HG02623 (cell line): ENCODE results near the gene DTX3.
"Not testable (repeated sequence)": the region's sequence is repeated elsewhere in the genome, so short reads cannot be mapped to it uniquely, and the experiment has no call there.

ENCODE experiments used
- ATAC-seq: cut with Tn5 transposase; IDR thresholded peaks from one replicate; pipeline ENCODE4 v1.9.1; 2021; ENCODE audit warnings: moderate library complexity; ENCODE audit not compliant: unreplicated experiment

Gene DTX3

GRCh38 chr12:57604454-57604991, at the start of gene DTX3:
Gene DTX3 (plus strand): TSS chr12:57604824. CDS start chr12:57606518, 1,694 bp downstream.
- no peak for ATAC-seq

DNA sequence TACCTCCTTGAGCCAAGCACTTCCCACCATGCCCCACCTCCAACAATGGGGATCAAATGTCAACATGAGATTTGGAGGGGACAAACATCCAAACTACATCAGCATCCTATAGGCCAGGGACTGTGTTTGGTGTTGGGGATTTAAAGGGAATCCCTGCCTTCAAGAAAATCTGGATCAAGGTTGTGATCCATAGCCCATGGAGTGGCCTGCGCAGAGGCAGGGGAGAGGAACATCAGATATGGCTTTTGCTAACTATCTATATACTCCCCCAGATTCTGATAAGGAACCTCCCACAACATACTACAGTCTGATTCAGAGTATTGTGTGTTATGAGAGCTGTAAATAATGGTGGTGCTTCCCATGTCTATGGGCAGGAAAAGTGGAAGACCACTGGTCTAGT, 49.7 kb upstream of the DTX3 start:
- ATAC-seq, result no peak

DNA sequence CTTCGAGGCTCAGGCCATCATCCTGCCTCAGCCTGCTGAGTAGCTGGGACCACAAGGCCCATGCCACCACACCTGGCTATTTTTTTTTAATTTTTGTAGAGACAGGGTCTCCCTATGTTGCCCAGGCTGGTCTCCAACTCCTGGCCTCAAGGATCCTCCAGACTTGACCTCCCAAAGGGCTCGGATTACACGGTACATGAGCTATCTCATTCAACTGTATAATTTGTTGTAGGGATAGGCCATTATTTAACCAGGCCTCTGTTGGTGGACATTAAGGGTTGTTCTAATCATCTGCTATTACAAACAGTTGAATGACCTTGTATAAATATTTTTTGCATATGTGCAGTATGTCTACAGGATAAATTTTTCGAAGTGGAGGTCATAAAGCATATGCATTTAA, 45.8 kb upstream of the DTX3 start:
- no peak for ATAC-seq

GRCh38 chr12:57560516-57560915, 44.1 kb upstream of the DTX3 start:
- ATAC-seq, result no peak

- ATAC-seq, result not testable (repeated sequence)
These were observed 43.5 kb upstream of the DTX3 start for GRCh38 chr12:57561117-57561516.

DNA sequence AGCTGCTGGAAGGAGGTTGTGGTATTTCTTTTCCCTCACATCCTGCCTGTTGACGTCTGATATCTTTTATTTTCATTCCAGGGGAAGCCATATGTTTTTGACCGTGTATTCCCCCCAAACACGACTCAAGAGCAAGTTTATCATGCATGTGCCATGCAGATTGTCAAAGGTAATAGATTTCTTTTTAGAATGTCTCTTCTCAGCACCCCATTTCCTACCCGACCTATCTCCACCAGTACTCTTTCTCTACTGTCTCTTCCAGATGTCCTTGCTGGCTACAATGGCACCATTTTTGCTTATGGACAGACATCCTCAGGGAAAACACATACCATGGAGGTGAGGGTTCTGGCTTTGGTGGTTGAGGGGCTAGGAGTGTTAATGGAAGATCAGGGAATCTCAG, 41.3 kb upstream of the DTX3 start:
- no peak for ATAC-seq

DNA sequence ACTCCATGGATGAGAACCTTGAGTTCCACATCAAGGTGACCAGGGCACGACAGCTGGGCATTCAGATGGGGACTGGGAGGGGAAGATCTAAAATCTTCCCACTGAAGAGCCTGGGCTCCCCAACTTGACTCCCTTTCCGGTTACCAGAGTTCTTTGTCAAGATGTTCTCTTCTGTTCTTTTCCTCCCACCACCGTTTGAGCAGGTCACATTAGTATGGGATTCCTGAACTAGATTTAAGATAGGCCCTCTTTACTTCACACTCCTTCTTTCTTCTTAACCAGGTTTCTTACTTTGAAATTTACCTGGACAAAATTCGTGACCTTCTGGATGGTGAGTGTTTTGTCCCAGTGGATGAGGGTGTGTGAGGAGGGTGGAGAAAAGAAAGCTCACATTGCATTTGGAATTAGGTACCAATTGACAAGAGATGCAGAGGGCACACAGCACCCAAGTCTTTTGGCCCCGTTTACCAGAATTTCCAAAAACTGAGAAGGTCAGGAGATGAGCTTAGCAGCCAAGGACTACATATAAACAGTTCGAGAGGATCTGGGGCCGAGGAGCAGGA, 40.4 kb upstream of the DTX3 start:
- ATAC-seq, result no peak

GRCh38 chr12:57568838-57569237, 35.8 kb upstream of the DTX3 start:
- ATAC-seq, result no peak

DNA sequence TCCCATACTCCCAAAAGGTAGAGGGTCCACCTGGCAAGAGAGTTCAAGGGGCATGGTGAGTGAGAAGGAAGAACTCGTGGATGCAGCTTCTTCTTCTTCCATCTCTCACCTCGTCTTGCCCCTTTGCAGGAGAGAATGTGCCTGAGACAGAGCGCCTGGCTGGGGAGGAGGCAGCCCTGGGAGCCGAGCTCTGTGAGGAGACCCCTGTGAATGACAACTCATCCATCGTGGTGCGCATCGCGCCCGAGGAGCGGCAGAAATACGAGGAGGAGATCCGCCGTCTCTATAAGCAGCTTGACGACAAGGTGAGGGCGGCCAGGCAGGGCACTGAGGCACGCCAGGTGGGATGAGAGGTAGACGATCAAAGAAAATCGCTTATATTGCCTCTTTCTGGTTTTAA, 34.8 kb upstream of the DTX3 start:
- no peak for ATAC-seq

DNA sequence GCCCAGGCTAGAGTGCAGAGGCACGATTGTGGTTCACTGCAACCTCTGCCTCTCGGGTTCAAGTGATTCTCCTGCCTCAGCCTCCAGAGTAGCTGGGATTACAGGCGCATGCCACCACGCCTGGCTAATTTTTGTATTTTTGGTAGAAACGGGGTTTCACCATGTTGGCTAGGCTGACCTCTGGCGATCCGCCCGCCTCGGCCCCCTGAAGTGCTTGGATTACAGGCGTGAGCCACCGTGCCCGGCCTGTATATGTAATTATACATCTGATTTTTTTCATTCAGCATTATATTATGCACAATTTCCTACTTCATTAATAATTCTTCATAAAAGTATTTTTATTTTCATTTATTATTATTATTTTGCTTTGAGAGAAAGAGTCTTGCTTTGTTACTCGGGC, 34.2 kb upstream of the DTX3 start:
- ATAC-seq, result not testable (repeated sequence)

DNA sequence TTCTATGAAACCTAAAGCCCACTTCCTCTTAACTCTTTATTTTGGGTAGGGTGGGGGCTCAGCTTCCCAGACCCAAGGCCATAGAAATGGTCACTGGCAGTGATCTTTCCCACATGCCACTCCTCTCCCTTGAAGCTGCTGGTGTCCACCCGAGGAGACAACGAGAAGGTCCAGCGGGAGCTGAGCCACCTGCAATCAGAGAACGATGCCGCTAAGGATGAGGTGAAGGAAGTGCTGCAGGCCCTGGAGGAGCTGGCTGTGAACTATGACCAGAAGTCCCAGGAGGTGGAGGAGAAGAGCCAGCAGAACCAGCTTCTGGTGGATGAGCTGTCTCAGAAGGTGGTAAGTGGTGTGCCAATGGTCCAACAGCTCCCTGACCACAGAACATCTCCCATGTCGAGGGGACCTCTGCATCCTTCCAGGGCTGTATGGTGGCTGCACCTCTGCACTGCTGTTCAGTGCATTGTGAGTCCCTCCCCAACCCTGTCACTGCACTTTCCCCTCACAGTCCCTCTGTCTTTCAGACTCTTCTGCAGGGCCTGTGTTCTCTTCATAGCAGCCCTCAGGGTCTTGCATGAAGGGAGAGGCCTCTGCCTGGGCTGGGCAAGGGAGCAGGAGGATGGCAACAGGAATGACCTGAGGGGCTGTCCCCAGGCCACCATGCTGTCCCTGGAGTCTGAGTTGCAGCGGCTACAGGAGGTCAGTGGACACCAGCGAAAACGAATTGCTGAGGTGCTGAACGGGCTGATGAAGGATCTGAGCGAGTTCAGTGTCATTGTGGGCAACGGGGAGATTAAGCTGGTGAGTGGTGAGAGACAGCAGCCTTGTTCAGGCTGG, 32.5 kb upstream of the DTX3 start:
- ATAC-seq, result no peak

DNA sequence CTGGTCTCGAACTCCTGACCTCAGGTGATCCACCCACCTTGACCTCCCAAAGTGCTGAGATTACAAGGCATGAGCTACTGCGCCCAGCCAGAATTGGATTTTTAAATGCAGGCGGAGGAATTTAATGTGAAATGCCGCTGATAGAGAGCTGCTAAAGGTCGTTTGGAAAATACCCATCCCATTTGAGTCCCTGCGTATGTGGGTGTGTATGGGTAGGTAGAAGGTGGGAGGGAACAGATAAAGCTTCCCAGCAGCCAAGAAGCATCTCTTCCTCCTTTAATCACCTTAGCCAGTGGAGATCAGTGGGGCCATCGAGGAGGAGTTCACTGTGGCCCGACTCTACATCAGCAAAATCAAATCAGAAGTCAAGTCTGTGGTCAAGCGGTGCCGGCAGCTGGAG, 29.8 kb upstream of the DTX3 start:
- no peak for ATAC-seq

- ATAC-seq, result no peak
These were observed 28.6 kb upstream of the DTX3 start for GRCh38 chr12:57575771-57576612.

DNA sequence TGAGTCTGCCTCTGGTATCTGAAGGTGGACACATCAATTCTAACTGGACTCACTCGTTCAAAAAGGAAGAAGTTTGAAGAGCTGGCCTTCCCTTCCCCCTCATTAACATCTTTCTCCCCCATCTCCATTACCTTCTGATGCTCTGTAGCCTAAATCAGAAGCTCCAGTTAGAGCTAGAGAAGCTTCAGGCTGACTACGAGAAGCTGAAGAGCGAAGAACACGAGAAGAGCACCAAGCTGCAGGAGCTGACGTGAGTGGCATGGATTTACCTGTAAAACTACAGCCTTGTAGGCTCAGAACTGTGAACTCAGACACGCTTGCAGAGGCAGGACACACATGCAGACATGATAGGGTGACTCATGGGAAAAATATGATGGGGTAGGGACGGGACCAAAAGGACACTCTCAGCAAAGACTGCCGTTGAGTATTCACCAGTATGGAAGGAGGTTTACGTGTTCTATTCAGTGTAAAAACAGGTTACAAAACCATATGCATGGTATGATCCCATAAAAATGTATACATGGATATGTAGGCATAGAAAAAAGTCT, 27.9 kb upstream of the DTX3 start:
- no peak for ATAC-seq

- no peak for ATAC-seq
These were observed 26.5 kb upstream of the DTX3 start for GRCh38 chr12:57577981-57578758.

GRCh38 chr12:57579011-57579410, 25.6 kb upstream of the DTX3 start:
- no peak for ATAC-seq

GRCh38 chr12:57579677-57580465, 24.8 kb upstream of the DTX3 start:
- ATAC-seq, result no peak

GRCh38 chr12:57580466-57580795, 24.2 kb upstream of the DTX3 start:
- no peak for ATAC-seq

GRCh38 chr12:57581802-57582201, 22.8 kb upstream of the DTX3 start:
- no peak for ATAC-seq

- no peak for ATAC-seq
These were observed 22.2 kb upstream of the DTX3 start for GRCh38 chr12:57582440-57582839.
